ENCODE data around the gene LCE2D.
"Not testable (repeated sequence)": the region's sequence is repeated elsewhere in the genome, so short reads cannot be mapped to it uniquely, and the experiment has no call there.

The LCE2D gene, protein sequence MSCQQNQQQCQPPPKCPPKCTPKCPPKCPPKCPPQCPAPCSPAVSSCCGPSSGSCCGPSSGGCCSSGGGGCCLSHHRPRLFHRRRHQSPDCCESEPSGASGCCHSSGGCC

DNA sequence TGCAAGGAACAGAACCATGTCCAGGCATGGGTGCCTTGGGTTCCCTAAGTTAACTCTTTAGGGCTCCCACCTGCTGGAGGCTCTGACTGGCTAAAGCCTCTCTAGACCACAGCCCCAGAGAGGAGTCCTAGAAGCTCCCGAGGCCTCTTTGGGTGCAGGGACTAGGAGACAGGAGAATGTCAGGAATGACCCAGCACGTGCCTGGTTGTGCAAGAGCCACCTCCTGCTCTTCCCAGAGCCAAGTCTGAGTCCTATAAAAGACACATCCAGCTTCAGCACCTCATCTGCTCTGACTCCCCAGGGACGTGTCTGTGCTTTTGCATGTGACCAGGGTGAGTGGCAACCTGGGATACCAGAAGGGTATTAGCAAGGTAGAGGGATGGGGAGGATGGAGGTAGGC, at the start of gene LCE2D:
LCE2D (plus strand) TSS at position 283 of the 400 bp plus-strand sequence. CDS start 726 bp downstream, outside the sequence.
- DNase-seq: no peak

DNA sequence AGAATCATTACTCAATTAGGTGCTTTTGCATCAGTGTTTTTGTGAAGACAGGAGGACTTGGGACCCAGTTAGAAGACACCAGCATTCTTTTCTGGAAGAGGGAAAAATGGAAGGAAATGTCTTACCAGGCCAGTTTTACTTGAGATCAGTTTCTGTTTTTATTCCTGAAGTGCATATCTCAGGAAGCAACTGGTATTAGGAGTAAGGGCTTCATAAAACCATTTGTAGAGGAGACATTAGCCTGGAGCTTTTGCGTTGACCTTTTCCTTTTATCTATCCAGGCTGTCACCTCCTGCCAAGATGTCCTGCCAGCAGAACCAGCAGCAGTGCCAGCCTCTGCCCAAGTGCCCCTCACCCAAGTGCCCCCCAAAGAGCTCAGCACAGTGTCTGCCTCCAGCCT, 49.7 kb upstream of the LCE2D start, which contains the start of gene LCE3B:
LCE3B (plus strand) TSS at position 301 of the 400 bp plus-strand sequence; CDS start at position 301, 0 bp downstream.
- no peak for DNase-seq

DNA sequence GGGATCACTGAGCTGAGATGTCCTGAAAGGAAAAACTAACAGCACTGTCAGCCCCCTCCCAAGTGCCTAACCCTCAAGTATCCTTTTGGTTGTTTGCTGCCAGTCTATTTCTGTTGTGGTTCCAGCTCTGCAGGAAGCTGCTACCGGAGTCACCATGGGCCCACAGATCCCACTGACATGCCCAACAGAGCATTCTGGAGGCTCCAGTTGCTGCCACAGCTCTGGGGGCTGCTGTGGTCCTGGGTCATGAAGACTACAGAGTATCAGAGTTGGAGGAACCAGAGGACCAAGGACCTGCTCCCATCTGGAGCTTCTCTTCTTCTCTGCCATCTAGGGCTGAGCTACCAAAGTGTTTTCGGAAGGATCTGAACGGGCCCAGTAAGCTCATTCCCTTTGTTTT, 41.2 kb upstream of the LCE2D start:
- no peak for DNase-seq

- DNase-seq: no peak
Observed at GRCh38 chr1:152622803-152623202, 40.4 kb upstream of the LCE2D start, which contains the start of gene LCE3A. LCE3A (minus strand) TSS chr1:152623103; CDS start chr1:152623103, 0 bp downstream.

DNA sequence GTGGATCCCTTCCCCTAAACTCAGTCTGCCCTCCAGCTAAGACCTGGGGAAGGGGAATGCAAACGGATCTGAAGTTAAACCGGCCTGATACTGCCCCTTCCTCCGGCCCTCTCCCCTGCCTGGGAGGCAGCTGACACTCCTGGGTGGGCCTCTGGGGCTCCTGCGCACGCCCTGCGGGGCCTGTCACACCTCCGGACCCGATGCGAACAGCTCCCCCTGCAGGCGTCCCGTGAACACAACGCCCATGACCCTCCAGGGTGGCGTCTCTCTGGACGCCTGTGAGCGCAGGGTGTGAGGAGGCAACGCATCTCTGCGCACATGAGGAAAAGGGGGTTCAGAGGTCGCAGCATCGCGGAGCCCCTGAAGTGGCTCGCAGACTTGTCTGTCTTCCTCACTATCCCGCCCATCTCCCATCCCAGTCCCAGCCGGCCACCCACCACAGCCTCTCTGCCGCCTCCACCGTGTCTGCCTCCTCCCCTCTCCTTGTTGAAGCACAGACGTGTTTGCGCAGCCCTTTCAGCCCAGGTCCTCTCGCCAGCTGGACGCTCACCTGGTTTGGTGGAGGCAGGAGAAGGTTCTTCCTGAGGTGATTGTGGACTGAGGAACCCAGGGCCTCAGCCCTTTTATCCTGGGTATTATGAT, 39.9 kb upstream of the LCE2D start:
- no peak for DNase-seq

DNA sequence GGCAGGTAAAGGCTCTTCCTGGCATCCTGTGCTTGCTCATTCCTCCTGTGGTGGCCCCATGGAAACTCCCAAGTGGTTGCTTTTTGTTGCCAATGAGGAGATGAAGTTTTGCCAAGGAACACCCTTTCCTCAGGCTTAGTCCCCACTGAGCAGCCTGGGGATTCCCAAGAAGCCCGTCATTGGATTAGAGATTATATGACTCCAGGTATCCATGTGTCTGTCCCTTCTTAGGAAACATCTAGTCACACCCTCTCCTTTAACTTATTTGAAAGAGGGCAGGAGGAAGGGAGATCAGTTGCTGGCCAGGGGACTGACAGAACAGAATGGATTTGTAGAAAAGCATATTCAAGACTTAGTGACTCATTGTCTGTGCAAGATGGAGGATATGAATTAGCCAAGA, 36.4 kb upstream of the LCE2D start:
- DNase-seq: no peak

DNA sequence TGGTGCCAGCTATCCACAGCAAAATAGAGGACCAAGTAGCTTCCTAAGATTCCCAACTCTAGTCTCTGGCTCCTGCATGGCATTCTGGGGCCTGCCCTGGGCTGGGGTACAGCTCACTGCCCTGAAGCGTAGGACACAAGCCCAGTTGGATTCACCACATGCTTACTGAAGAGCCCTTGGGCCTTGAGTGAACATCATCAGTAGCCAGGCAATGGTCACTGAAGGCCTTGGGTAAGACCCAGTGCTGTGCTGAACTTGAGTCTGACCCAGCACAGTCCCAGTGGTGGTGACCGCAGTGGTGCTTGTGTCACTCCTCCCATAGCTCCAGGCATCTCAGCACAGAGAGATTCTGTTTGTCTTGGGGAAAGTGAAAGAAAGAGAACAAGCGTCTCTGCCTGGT, 32.6 kb upstream of the LCE2D start:
- no peak for DNase-seq

GRCh38 chr1:152640351-152640750, 22.8 kb upstream of the LCE2D start:
- no peak for DNase-seq

DNA sequence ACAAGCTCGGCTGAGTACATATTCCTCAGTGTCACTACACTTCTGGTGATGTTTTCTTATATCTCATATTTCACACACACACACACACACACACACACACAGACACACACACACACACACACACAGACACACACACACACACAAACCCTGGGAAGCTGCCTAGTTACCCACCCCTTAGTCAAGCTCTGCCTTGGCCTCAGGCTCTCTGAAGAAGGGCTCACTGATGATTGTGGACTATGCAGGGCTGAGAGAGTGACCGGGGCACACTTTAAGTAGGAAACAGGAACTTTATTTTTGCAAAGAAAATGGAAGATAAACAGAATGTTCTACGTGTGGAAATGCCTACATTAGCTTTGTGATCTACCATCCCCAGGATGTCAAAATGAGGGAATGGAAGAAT, 19.2 kb upstream of the LCE2D start:
- DNase-seq: no peak

DNA sequence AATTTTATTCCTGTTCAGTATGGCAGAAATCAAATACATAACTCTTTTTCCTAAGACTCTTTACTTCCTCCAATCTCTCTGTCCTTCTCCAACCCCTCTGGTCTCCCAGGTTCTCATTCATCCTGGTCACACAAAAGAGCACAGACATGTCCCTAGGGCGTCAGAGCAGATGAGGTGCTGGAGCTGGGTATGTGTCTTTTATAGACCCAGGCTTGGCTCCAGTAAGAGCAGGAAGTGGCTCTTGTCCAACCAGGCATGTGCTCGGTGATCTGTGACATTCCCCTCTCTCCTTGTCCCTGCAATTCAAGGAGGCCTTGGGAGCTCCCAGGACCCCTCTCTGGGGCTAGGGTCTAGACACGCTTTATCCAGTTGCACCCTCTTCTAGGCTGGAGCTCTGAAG, 18.0 kb upstream of the LCE2D start:
- DNase-seq: no peak

GRCh38 chr1:152646656-152647055, 16.5 kb upstream of the LCE2D start:
- DNase-seq: no peak

DNA sequence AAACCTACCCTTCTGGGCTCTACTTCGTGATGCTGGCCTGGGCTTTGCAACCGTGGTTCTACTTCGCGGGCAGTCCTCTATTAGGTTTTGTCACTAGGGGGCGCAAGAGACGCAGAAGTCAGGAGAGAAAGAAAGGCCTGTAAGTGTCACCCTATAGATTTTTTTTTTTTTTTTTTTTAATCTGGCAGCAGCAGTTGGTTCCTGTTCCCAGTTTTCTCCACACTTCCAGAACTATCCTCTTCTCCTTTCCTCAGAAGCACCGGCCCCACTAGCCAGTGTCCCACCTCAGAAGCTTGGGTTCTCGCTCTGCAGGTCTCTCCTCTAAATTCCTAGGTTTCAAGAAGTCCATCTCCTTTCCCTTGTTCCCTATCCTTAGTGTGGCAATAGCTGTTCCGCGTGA, 9.1 kb upstream of the LCE2D start:
- no peak for DNase-seq

- no peak for DNase-seq
Observed at GRCh38 chr1:152656459-152656858, 6.7 kb upstream of the LCE2D start.

GRCh38 chr1:152657677-152658076, 5.5 kb upstream of the LCE2D start:
- DNase-seq: no peak

GRCh38 chr1:152658649-152659048, 4.5 kb upstream of the LCE2D start:
- no peak for DNase-seq

DNA sequence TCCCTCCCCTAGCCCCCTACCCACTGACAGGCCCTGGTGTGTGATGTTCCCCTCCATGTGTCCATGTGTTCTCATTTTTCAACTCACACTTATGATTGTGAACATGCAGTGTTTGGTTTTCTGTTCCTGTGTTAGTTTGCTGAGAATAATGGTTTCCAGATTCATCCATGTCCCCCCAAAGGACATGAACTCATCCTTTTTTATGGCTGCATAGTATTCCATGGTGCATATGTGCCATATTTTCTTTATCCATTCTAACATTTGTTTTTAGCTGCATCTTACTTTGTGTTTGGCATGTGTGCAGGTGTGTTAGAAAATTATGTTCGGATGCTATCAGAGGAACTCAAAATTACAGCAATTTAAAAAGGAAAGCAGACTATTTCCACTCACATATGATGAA, 3.0 kb downstream of the LCE2D start:
- DNase-seq: not testable (repeated sequence)

GRCh38 chr1:152667648-152668047, 4.5 kb downstream of the LCE2D start:
- no peak for DNase-seq

DNA sequence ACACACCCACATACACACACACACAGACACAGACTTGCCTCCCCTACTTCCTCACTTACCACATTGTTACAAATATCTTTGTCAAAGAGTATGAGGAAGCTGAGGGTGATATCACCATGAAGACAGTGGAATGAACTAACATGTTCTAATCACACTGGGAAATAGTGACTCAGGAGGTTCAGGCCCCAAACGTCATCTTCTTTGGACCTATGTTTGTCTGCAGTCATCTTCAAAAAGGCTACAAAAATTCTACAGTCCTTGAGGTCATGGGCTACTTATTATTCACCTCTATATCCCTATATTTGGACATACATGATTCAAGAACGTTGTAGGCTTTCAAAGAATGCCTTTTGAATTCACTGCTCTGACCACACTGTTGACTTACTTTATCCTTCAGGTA, 9.8 kb downstream of the LCE2D start:
- DNase-seq: no peak

GRCh38 chr1:152674983-152675382, 11.8 kb downstream of the LCE2D start, which contains the start of gene LCE2C:
LCE2C (plus strand) TSS chr1:152675279; CDS start chr1:152676016, 737 bp downstream.
- not testable (repeated sequence) for DNase-seq

DNA sequence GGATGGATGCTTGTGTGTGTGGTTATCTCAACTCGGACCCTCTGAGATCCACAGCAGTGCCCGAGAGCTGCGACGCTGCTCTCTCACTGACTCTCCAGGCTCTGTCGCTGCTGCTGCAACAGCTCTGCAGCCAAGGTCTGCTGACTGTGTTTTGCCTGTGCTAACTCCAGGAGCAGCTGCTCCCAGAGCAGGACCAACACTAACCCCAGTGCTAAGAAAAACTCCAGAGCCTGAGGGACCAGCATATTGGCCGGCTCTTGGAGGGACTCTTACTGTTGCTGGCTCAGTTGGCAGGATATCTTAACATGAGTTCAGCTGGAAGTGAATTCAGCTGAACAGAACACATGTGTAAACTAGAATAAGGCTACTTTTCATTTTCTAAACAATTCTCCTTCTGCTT, 16.3 kb downstream of the LCE2D start:
- DNase-seq: no peak

DNA sequence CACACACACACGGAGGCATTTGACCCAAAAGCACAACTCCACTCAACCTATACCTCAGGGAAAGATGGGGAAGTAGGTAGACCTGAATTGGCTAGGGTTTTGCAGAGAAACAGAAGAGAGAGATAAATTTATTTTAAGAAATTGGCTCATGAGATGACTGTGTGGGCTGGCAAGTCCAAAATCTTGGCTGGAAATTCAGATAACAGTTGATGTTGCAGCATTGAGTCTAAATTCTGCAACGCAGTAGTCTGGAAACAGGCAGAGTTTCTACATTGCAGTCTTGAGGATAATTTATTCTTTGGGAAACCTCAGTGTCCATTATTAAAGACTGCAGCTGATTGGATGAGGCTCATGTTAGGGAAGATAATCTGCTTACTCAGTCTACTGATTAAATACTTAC, 18.4 kb downstream of the LCE2D start:
- no peak for DNase-seq

- DNase-seq: no peak
Observed at GRCh38 chr1:152683846-152684245, 20.7 kb downstream of the LCE2D start.

DNA sequence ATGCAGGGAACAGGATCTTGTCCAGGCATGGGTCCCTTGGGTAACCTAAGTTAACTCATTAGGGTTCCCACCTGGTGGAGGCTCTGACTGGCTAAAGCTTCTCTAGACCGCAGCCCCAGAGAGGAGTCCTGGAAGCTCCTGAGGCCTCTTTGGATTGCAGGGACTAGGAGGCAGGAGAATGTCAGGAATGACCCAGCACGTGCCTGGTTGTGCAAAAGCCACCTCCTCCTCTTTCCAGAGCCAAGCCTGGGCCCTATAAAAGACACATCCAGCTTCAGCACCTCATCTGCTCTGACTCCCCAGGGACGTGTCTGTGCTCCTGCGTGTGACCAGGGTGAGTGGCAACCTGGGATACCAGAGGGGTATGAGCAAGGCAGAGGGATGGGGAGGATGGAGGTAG, 22.6 kb downstream of the LCE2D start, which contains the start of gene LCE2B:
LCE2B (plus strand) TSS at position 301 of the 400 bp plus-strand sequence. CDS start 721 bp downstream, outside the sequence.
- not testable (repeated sequence) for DNase-seq
